LHCN-M2 (cell line): ENCODE results near the gene PDE1A. TPM values are rescaled to one million over a fixed set of nuclear protein-coding genes. Genes with fewer than 3 reads are reported as not detected.
"Not testable (repeated sequence)": the region's sequence is repeated elsewhere in the genome, so short reads cannot be mapped to it uniquely, and the experiment has no call there.

Experiments
- DNase-seq: peaks from one replicate; pipeline ENCODE4 v3.0.0-alpha.2; 2012; ENCODE audit warnings: low read depth
- total RNA-seq: library from RNA; depleted of rRNA; stranded (reverse); fragments of >200 nt; gene quantifications from 2 replicates; pipeline ENCODE4 v1.2.3, GENCODE V29; 2014

The PDE1A gene
- total RNA-seq, 1 experiment from 2014 or later = 3.5 TPM

DNA sequence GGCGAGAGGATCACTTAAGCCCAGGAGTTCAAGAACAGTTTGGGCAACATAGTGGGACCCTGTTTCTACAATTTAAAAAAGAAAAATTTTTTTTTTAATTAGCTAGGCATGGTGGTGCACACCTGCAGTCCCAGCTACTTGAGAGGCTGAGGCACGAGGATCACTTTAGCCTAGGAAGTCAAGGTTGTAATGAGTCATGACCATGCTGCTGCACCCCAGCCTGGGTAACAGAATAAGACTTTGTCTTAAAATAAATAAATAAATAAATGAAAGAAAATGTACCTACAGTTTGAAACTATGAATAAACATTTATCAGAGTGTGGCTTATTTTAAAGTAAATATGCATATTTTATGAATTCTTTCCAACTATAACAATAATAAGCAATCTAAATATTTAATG is 16.7 kb downstream of the PDE1A start:
- no peak for DNase-seq

GRCh38 chr2:182406221-182406620 is 20.6 kb downstream of the PDE1A start:
- DNase-seq = peak; percentile 83

DNA sequence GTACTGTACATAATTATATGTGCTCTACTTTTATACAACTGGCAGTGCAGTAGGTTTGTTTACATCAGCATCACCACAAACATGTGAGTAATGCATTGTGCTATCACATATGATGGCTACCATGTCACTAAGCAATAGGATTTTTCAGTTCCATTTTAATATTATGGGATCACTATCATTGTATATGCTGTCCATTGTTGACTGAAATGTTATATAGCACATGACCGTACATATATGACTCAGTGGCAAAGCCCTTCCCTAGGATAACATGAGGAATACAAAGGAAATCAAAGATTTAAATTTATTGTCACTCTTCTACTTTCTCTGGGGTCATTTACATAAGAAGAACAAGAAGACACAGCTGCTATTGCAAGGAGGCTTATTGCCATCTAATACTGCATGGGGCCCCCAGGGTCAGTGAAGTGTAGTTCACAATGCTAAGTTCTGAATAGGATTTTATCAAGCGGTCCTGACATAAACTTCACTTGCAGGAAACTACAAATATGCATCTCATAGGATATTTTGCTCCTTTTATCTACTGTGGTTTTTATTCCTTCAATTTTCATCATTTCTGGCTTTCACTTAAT is 21.8 kb downstream of the PDE1A start:
- no peak for DNase-seq

- DNase-seq = no peak
Measured at GRCh38 chr2:182404092-182404491, 22.7 kb downstream of the PDE1A start.

DNA sequence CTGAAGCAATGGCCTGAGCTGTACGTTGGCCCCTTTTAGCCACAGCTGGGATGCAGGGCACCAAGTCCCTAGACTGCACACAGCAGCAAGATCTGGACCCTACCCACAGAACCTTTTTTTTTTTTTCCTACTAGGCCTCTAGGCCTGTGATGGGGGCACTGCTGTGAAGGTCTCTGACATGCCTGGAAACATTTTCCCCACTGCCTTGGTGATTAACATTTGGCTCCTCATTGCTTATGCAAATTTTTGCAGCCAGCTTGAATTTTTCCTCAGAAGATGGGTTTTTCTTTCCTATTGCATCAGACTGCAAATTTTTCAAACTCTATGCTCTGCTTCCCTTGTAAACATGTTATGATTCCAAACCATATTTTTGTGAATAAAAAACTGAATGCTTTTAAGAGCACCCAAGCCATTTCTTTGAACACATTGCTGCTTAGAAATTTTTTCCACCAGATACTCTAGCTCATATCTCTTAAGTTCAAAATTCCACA is 33.5 kb downstream of the PDE1A start:
- DNase-seq = no peak

- no peak for DNase-seq
Measured at GRCh38 chr2:182391443-182391842, 35.4 kb downstream of the PDE1A start.

GRCh38 chr2:182386267-182386880 is 40.5 kb downstream of the PDE1A start:
- DNase-seq = not testable (repeated sequence)

DNA sequence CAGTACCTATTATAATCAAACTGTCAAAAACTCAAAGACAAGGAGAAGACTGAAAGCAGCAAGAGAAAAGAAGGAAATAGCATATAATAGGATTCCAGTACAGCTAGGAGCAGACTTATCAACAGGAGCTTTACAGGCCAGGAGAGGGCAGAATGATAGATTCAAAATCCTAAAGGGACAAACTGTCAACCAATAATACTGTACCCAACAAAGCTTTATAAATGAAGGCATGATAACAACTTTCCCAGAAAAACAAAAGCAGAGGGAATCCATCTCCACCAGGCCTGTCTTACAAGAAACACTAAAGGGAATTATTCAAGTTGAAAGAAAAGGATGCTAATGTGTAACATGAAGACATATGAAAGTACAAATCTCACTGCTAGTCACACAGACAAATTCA is 42.0 kb downstream of the PDE1A start:
- DNase-seq = no peak

DNA sequence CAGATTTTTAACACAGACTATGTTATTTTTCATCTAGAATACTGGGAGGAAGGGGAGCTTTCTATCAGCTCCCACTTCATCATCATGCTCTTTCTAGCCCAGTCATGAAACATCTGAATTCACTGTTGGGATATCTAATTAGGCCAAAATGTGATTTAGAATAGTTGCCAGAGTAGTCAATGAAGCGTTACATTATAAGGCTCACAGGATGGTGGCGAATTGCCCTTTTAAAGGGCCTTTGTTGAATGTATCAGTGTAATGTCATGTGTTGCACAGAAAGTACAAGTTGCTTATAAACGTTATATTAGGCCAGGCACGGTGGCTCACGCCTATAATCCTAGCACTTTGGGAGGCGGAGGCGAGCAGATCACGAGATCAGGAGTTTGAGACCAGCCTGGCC is 45.6 kb downstream of the PDE1A start:
- DNase-seq = no peak

DNA sequence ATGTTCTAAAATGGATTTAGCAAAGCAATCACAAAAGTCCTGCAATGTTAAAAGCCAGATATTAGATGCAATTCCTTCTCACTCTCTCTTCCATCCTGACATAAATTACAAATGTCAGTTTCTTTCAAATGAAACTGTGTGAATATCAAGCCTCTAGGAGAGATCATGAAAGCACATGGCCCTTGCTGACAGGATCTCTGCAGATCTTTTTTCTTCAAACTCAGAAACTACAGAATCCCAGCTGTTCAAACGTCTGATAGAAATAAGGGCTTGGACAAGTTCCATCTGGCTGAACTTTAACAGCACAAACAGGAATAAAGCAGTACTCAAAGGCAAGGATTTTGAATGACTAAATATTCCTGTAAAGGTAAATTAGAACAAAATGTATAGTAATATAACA is 47.6 kb downstream of the PDE1A start:
- DNase-seq = peak; percentile 88

- no peak for DNase-seq
Measured at GRCh38 chr2:182378759-182379158, 48.1 kb downstream of the PDE1A start.

DNA sequence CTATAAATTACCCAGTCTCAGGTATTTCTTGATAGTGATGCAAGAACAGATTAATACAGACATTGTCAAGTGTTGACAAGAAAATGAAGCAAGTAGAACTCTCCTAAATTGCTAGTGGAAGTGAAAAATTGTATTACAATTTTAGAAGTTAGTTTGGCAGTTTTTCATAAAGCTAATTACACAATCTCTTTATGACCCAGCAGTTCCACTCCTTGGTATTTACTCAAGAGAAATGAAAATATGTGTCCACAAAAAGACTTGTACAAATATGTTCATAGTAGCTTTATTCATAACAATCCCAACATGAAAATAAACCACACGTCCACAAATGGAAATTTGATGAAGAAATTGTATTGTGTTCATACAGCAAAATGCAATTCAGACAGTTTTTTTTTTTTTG is 49.4 kb downstream of the PDE1A start:
- no peak for DNase-seq

GRCh38 chr2:182375862-182376261 is 51.0 kb downstream of the PDE1A start:
- no peak for DNase-seq

DNA sequence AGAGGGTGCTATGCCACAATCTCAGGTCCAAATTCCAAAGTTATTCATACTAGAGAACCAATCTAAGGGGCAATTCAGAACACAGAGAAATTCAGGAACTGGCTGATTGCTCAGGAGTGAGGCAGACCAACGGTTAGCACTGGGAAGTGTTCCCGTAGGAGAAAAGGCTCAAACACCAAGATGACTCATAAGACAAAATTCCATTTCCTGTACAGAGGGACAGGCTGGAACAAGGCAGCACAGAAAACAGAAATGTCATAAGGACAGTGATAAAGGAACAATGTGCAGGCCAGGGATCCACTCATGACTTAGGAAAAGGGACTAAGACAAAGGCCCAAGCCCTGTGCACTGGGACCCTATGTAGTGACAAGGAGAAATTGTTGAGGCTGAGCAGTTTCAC is 54.2 kb downstream of the PDE1A start:
- peak; percentile 96 for DNase-seq

DNA sequence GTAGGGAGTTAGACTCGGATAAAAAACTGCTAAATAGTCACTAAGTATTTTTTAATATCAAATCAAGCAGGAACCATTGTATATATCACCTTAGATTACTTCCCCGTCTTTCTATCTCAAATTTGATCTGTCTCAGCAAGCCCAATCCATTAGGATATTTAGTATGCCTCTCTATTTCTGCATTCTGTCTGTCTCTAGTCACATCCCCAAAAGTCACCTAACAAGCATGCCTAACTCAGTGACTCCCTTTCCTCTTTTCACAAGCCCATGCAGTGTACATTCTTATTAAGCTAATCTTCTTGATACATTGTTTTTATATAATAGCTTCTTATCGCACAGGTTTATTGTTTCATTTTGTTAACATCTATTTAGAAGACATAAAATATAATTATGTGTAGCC is 57.8 kb downstream of the PDE1A start:
- no peak for DNase-seq

- peak; percentile 48 for DNase-seq
Measured at GRCh38 chr2:182368446-182368845, 58.4 kb downstream of the PDE1A start.

DNA sequence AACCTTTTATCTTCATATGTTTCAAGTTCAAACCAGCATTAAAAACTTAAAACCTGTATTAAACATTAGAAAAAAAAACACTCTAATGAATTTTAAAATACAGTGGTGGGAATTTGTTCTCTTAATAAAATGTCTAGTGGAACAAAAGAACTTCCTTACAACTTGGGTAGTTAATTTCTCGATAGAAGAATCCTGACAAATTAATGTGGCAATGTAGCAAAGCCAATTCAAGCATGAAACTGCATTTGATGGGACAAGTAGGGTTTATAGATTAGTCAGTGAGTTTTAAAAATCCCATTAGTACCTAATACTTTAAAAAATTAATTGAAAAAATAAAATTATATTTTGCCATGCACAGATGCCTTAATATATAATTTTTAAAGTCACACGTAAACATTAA is 59.4 kb downstream of the PDE1A start:
- DNase-seq = no peak

DNA sequence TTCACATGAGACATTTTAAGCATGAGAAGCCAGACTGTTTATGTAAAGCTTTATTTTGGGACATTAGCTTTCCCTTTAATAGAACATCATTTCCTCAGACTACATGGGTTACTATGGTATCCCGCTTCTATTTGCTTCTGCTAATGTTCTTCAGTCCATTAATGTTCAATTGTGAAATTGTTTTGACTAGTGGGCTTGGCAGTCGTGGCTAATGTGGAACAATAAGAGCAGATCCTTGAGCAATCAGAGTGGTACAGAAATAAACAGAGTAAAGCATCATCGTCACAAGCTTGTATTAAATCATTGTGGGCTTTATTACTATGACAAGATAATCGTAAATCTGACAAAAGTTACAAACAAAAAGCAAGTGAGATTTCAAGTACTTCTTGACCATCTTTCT is 60.2 kb downstream of the PDE1A start:
- DNase-seq = peak; percentile 71

DNA sequence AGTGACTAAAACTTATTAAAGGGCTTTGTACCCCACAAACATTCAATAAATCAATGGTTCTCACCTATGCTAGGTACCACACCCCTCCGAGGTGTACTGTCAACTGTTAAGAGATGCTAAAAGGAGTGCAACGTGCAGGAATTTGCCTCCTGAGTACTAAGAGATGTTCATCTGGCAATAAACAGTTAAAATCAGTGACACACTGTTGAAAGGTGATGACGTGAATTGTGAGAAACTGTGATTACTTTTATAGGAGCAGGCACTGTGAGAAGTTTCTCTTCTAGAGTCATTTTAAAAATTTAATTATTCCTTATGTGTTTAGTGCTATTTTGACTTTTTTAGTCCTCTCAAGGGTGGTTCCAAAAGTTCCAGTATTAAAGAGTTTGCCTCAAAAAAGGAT is 61.0 kb downstream of the PDE1A start:
- no peak for DNase-seq

DNA sequence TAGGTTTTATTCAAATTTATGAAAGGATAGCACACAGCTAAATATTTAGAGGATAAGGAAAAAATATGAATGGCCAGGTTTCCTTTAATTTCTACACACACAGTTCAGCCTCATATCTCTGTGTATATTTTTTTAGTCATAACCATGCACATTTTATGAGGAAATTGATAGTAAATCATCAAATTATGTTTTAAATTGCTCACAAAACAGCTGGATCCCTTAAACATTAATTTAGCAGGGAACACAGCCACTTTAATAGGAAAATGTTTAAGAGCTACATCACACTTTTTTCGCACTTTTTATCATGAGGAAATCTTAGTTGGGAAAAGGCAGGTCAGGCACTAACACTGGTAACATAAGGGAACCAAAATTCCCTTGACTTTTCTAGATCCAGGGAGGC is 65.4 kb downstream of the PDE1A start:
- no peak for DNase-seq

DNA sequence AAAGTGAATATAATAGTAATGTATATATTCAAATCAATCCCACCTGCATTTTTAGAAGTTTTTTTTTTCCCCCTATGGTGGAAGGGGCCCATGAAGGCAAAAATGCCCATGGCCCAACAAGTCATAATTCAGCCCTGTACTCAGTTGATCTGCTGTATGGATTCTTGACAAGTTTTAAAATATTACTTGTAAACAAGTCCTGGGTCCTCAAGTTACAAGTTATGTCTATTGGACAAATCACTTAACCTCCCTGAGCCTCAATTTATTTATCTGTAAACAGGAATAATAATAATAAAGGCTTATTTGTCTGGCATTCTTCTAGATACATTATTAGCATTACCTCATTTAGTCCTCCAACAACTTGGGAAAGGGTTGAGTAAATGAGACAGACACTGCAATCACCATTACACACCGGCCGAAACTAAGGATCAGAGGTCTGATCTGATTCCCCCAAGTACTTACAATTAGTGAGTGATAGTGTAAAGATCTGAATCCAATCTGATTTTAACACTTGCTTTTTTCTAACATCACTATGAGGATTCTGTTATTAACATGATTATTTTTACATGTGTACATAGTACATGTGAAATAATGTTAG is 66.1 kb downstream of the PDE1A start:
- no peak for DNase-seq

DNA sequence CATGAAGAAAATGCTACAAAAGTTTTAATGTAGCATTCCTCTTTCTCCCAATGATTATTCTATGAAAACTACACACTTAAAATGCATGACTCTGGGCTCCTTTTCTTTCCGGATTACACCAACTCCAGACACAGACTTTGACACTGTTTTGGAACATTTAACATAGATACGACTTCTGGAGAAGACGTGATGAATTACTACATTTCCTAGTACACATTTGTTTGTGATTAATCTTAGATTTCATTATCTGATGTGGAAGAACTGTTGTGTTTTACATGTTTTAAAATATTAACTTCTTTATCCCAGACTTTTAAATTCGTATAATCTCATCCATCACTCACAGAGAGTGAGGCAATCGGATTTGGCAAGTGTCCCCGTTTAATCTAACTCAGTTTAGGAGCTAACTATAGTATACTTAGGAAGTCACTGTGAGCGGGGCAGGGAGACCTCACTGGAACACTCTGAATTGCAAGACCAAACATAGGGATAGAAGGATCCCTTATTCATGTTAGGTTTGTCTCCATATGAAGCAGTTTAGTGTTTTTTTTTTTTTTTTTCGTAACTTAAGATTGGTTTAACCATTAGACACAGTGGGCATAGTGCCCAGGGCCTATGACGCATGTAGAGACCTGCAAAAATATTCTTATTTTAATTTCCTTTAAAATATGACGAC is 66.7 kb downstream of the PDE1A start:
- DNase-seq = no peak
